GM19043 (cell line): ENCODE measurements around the gene PGC.

Source experiments
- ATAC-seq: cut with Tn5 transposase; IDR thresholded peaks from one replicate; pipeline ENCODE4 v1.9.1; 2021; ENCODE audit warnings: low read depth; ENCODE audit not compliant: unreplicated experiment

The PGC gene

GRCh38 chr6:41717392-41717736 is 29.8 kb downstream of the PGC start:
- no peak for ATAC-seq

DNA sequence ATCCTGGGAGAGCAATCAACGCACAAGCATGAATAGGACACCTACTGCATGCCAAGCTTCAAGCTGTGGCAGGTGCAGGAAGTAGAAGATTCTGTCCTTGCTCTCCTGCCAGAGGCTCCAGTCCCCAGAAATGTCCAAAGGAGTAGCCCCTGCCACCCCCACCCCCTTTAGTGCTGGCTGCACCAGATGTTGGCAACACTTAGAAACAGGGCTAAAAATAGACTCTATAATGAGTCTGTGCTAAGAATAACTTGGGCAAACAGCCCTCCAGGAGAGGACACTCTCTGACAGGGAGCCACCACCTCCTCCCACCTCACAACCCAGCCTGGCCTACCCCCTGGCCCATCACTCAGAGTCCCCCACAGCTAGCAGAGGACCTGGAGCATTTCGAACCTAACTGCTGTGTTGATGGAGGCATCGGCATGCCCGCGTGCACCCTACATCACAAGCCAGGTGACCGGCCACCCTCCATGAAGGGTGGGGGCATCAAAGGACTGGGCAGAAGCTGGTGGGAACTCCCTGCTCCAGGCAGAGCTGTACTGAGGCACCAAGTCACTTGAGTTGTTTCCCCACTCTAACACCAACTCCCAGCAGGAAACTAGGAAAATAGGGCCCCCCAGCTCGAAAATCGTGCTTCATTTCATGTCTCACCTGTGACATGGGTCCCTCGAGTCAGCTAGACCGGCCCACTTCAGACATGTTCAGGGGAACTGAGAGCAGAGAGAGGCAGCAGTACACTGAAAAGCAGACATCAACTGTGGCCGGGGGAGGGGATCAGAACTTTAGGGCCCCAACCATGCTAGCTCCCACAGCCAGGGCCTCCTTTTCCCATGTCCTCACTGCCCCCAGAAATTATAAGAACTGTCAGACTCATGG is 30.4 kb downstream of the PGC start:
- ATAC-seq, result no peak

GRCh38 chr6:41715795-41716515 is 31.2 kb downstream of the PGC start:
- no peak for ATAC-seq

DNA sequence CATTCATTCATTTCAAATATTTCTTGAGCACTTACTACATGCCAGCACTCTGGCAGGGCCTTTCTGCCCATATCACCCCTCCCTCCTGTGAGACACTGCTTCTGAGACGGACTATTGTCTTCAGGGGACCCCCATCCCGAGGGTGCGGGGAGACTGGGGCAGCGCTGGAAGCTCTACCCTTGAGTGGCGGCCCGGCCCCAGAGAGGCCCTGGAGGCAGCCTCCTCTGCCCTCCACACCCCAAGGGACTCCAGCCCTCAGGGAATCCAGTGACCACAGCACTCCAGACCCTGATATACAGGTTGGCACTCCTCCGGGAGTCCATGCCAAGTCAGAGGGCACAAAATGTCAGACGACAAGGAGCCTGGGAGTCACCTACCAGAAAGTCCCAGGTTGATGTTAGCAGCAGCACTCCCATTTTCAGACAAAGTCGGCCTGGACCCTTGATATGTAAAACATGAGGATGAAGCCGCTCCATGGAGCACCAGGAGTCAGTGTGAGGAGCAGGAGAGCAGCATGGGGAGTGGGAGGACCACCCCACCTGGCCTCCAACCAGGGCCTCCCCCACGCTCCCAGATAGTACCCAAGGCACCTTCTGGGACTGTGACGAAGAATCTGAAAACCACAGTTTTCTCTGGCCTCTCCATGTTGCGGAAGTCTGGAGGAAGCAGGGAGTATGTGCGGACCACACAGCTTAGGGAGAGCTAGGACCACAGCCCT is 32.5 kb downstream of the PGC start:
- no peak for ATAC-seq

- peak; percentile 75 for ATAC-seq
Measured at GRCh38 chr6:41713650-41714291, 33.4 kb downstream of the PGC start.

DNA sequence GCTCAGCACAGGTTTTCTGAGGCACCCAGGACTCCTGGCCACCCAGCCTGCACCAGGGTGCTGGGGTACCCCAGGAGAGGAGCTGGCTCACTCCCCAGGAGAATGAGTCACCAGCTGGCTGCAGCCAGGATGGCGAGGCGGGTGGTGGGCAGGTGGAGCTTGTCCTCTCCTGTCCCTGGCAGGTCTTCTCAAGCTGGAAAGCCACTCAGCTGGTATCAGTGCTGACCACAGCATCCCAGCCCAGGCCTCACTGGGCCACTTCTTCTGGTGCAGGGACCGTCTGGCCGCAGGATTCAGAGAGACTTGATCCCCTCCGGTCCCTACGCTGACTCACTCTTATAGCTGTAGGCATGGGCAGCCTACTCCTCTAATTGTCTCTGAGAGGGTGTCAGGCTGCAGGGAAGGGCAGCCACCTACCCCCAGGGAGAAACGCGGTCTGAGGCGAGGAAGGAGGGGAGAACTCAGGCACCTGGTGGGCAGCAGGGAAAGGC is 34.0 kb downstream of the PGC start:
- no peak for ATAC-seq

DNA sequence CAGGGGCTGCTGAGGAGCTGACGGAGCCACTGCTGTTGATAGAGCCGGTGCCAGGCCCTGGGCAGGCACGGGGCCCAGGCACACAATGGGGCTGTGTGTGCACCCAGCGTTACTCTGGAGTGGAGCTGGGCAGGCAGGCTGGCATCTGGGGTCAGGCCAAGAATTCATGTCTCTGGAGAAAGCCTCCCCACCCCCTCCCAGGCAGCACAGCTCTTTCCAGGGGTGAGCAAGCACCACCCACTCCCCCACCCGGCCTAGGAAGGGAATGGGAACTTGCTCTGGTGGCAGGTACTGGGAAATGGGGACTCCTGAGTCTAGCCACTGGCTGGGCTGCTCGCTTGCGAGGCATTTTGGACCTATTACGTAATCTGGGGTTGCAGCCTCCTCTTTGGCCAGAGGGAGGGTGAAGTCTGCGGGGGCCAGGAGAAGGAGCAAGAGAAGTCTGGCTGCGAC is 34.5 kb downstream of the PGC start:
- no peak for ATAC-seq

- no peak for ATAC-seq
Measured at GRCh38 chr6:41711323-41712038, 35.7 kb downstream of the PGC start.

DNA sequence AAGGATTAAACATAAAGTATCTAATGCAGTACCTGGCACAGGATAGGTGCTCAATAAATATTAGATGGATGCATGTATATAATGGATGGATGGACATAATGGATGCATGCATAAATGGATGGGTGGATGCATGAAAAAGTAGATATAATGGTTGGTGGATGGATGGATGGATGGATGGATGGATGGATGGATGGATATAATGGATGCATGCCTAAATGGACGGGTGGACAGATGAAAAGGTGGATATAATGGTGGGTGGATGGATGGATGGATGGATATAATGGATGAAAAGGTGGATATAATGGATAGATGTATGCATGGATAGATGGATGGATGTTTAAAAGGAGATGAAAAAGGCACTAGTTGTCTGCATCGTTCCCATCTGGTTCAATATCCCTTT is 37.8 kb downstream of the PGC start:
- ATAC-seq, result no peak

- no peak for ATAC-seq
Measured at GRCh38 chr6:41708856-41709255, 38.3 kb downstream of the PGC start.

DNA sequence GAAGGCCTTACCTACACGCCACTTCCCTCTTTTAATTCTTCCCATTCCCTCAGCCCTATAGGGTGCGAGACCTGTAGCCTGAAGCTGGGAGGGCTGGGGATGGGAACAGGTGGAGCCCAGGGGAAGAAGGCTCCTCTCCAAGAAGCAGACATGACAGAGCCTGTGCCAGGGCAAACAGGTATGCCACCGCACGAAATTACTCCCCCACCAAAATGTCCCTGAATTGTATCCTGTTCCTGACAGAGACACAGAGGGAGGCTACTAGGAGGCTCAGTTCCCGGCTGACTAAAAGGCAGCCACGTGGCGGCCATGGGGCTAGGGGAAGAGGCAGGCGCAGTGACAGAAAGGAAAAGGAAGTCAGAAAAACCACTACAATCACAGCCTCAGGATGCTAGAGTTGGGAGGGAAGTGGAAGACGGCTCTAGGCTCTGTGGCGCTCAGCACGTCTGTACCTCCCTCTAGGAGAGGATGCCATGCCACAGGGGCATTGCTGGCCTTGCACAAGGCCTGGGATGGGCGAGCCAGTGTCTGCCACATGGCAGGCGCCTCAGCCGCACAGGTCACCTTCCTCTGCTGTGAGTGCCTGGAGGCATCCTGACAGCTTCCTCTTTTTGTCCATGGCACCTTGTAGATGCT is 39.5 kb downstream of the PGC start:
- no peak for ATAC-seq

- ATAC-seq, result no peak
Measured at GRCh38 chr6:41706876-41707564, 40.2 kb downstream of the PGC start.

GRCh38 chr6:41705996-41706835 is 41.0 kb downstream of the PGC start:
- peak; percentile 55 for ATAC-seq

- ATAC-seq, result no peak
Measured at GRCh38 chr6:41705311-41705995, 41.7 kb downstream of the PGC start.

- ATAC-seq, result no peak
Measured at GRCh38 chr6:41704656-41705310, 42.4 kb downstream of the PGC start.

DNA sequence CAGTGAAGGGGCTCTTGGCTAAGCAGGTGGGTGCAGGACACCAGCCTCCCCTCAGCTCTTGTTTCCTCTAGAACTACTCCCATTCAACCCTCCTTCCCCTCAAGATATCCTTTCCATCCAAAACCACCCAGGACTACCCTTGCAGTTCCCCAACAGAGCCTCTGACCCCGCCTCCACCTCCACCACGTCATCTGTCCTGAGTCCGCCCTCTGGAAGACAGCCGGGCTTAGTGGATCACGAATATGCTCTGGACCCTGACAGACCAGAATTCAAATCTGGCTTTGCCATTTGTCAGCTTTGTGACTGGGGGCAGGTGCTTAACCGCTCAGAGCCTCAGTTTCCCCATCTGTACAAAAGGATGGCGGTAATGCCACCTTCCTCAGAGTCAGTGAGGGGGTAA is 43.2 kb downstream of the PGC start:
- ATAC-seq, result no peak
